Gastrocnemius medialis (tissue), 4 donors: ENCODE data around the gene C2CD4D. TPM values are rescaled to one million over a fixed set of nuclear protein-coding genes. Genes with fewer than 3 reads are reported as not detected.
"Not testable (repeated sequence)": the region's sequence is repeated elsewhere in the genome, so short reads cannot be mapped to it uniquely, and the experiment has no call there.

Source experiments
- ATAC-seq, 2 donors: fragments of 150-250 bp; one replicate each; pipeline ENCODE4 v1.9.1; 2016
- DNase-seq, 2 donors: peaks; one replicate each; pipeline ENCODE4 v3.0.0-alpha.2; 2019
- H3K27ac ChIP-seq, 4 donors: fragments of 200-600 bp; sonication (generic); 1 replicate in 1 of 4; 2 replicates in 3 of 4; pipeline ENCODE4 v1.5.1; 2016 to 2018; ENCODE audit warnings: mild to moderate bottlenecking in 2 of 4, moderate library complexity in 1 of 4
- H3K27me3 ChIP-seq, 3 donors: fragments of 200-600 bp; sonication (generic) in 2 of 3; 1 replicate in 1 of 3; 2 replicates in 2 of 3; pipeline versions ENCODE4 v1.5.1 to v1.6.0; 2016 to 2019; ENCODE audit warnings: mild to moderate bottlenecking in 1 of 3, moderate library complexity in 1 of 3
- H3K36me3 ChIP-seq, 2 donors: fragments of 200-600 bp; sonication (generic) in 1 of 2; one replicate each; pipeline ENCODE4 v1.5.1; 2017 to 2018
- H3K4me1 ChIP-seq, 2 donors: fragments of 200-600 bp; sonication (generic) in 1 of 2; one replicate each; pipeline ENCODE4 v1.5.1; 2016 to 2017; ENCODE audit warnings: mild to moderate bottlenecking in 2 of 2
- H3K4me3 ChIP-seq, 4 donors: fragments of 200-600 bp; sonication (generic) in 3 of 4; 1 replicate in 1 of 4; 2 replicates in 3 of 4; pipeline ENCODE4 v1.5.1; 2016 to 2019; ENCODE audit warnings: mild to moderate bottlenecking in 2 of 4
- H3K9me3 ChIP-seq, 3 donors: fragments of 200-600 bp; sonication (generic) in 2 of 3; 1 replicate in 1 of 3; 2 replicates in 2 of 3; pipeline ENCODE4 v1.5.1; 2016 to 2019
- CTCF ChIP-seq, 5 experiments: fragments of 450-650 bp in 3 of 5; fragments of 200-600 bp in 2 of 5; sonication (generic) in 2 of 5; IDR thresholded peaks in 4 of 5; conservative IDR thresholded peaks in 1 of 5; 1 replicate in 4 of 5; 2 replicates in 1 of 5; pipeline ENCODE4 v1.5.1; 2016 to 2019; ENCODE audit warnings: antibody characterized with exemption in 5 of 5, mild to moderate bottlenecking in 3 of 5, moderate library complexity in 3 of 5
- POLR2A ChIP-seq, 2 donors: fragments of 450-650 bp; IDR thresholded peaks; one replicate each; pipeline ENCODE4 v1.6.1; 2017; ENCODE audit warnings: antibody characterized with exemption in 2 of 2, mild to moderate bottlenecking in 2 of 2, moderate library complexity in 2 of 2
- in situ Hi-C, 4 donors: fragments of 200-750 bp; cut with MboI; loops; one replicate each; pipeline versions ENCODE4 v1.15.0 to v1.8.0; 2017; ENCODE audit warnings: low sequenced_read_pairs in 4 of 4
- intact Hi-C: fragments of 100-400 bp; cut with DNase I; formaldehyde crosslinking; loops from one replicate; pipeline ENCODE4 v1.15.1; 2023; ENCODE audit warnings: low total_unique reads
- total RNA-seq, 4 donors: library from RNA; depleted of rRNA; stranded (reverse); fragments of >200 nt; gene quantifications; one replicate each; pipeline versions ENCODE4 v1.1.0 to v1.2.3, GENCODE V29; 2016

Gene C2CD4D
- total RNA-seq, 4 donors from 2014 or later, result not detected

GRCh38 chr1:151882918-151883317 is 43.3 kb upstream of the C2CD4D start:
- intact Hi-C loops, DNase-seq, H3K4me3 ChIP-seq, H3K27ac ChIP-seq, H3K27me3 ChIP-seq, in situ Hi-C loops, ATAC-seq, H3K9me3 ChIP-seq, H3K4me1 ChIP-seq: not testable (repeated sequence)
- peaks cover 0 to 18% of the 10 kb centered on the region in 2 donors for H3K36me3 ChIP-seq

GRCh38 chr1:151882466-151882865 is 42.8 kb upstream of the C2CD4D start:
- Histone ChIP-seq H3K27me3 (no peaks in the 10 kb centered on the region), H3K4me1 (no peaks in the 10 kb centered on the region), H3K4me3 (no peak overlapping the region), H3K9me3 (no peaks in the 10 kb centered on the region), H3K27ac (no peak overlapping the region), H3K36me3 (peaks cover 0 to 14% of the 10 kb centered on the region in 2 donors)
- TF ChIP-seq POLR2A (IDR thresholded peaks at IDR 0.05), result no peak
- no peak for TF ChIP-seq CTCF (IDR thresholded peaks at IDR 0.05 in 4 of 5, conservative IDR thresholded peaks at IDR 0.05 in 1 of 5)
- ATAC-seq, result no peak
- in situ Hi-C loops, result no loop called here
- DNase-seq, result no peak
- intact Hi-C loops, result no loop called here

- intact Hi-C loops, result no loop called here
- Histone ChIP-seq H3K9me3 (no peaks in the 10 kb centered on the region), H3K27me3 (no peaks in the 10 kb centered on the region), H3K4me1 (no peaks in the 10 kb centered on the region), H3K36me3 (peaks cover 0 to 5% of the 10 kb centered on the region in 2 donors), H3K27ac (no peak overlapping the region), H3K4me3 (no peak overlapping the region)
- TF ChIP-seq CTCF (IDR thresholded peaks at IDR 0.05 in 4 of 5, conservative IDR thresholded peaks at IDR 0.05 in 1 of 5) (no peak), POLR2A (IDR thresholded peaks at IDR 0.05) (no peak)
- in situ Hi-C loops, result no loop called here
- ATAC-seq (no peak), DNase-seq (no peak)
These were observed 41.9 kb upstream of the C2CD4D start for GRCh38 chr1:151881479-151881878.

- no peak overlapping the region for H3K27ac ChIP-seq
- H3K9me3 ChIP-seq, result no peaks in the 10 kb centered on the region
- DNase-seq, result no peak
- H3K4me3 ChIP-seq, result no peak overlapping the region
- H3K4me1 ChIP-seq, result no peaks in the 10 kb centered on the region
- intact Hi-C loops (no loop called here), in situ Hi-C loops (no loop called here)
- peaks cover 0 to 14% of the 10 kb centered on the region in 2 donors for H3K36me3 ChIP-seq
- no peak for TF ChIP-seq CTCF (IDR thresholded peaks at IDR 0.05 in 4 of 5, conservative IDR thresholded peaks at IDR 0.05 in 1 of 5)
- TF ChIP-seq POLR2A (IDR thresholded peaks at IDR 0.05), result no peak
- H3K27me3 ChIP-seq, result no peaks in the 10 kb centered on the region
- ATAC-seq, result no peak
These were observed 35.9 kb upstream of the C2CD4D start for GRCh38 chr1:151875419-151876097.

- ATAC-seq, DNase-seq: not testable (repeated sequence)
These were observed 33.2 kb upstream of the C2CD4D start for GRCh38 chr1:151872776-151873175.

More at GRCh38 chr1:151872776-151873175, 33.2 kb upstream of the C2CD4D start:
- peaks cover 0 to 14% of the 10 kb centered on the region in 2 donors for H3K36me3 ChIP-seq
- in situ Hi-C loops, H3K4me1 ChIP-seq, H3K4me3 ChIP-seq, intact Hi-C loops, H3K9me3 ChIP-seq, H3K27me3 ChIP-seq, H3K27ac ChIP-seq: not testable (repeated sequence)
